Stimulated activated CD8-positive, alpha-beta memory T cell treated with anti-CD3 and anti-CD28 coated beads, Interleukin-2, amount 100 ng/mL, for 48 hours (primary cell): ENCODE measurements around the gene CLSTN3.
"Not testable (repeated sequence)": the region's sequence is repeated elsewhere in the genome, so short reads cannot be mapped to it uniquely, and the experiment has no call there.

Source experiments
- DNase-seq, 2 donors: peaks; one replicate each; pipeline ENCODE4 v3.0.0-alpha.2; 2020; ENCODE audit warnings: low read depth in 2 of 2

The CLSTN3 gene

GRCh38 chr12:7150356-7150755, 20.2 kb downstream of the CLSTN3 start:
- DNase-seq = no peak

DNA sequence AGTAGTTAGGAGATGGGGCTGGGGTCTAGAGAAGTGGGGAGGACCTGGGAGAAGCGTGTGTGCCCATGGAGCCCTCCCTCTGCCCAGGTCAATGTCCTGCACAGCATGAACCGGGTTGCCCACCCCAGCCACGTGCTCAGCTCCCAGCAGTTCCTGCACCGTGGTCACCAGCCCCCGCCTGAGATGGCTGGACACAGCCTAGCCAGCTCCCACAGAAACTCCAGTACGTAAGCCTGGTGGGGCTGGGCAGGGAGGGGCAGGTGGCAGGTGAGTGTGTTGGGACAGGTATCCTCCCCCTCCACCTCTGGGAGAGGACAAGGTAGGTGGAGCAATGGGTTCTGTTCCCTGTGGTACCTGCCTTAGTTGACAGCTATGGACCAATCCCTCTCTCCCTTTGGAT, 20.7 kb downstream of the CLSTN3 start:
- DNase-seq = no peak

DNA sequence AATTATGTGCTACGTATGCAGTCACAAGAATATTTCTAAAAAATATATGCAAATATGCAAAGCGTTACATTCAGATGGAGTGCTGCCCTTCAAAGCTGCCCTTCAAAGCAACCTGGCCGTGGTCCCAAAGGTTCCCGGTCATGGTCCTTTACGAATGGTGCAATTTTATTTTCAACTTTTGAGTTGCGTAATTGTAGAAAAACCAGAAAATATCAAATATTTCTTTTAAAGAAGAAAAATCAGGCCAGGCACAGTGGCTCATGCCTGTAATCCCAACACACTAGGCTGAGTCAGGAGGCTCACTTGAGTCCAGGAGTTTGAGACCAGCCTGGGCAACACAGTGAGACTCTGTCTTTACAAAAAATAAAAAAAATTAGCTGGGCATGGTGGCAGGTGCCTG, 21.4 kb downstream of the CLSTN3 start:
- no peak for DNase-seq

DNA sequence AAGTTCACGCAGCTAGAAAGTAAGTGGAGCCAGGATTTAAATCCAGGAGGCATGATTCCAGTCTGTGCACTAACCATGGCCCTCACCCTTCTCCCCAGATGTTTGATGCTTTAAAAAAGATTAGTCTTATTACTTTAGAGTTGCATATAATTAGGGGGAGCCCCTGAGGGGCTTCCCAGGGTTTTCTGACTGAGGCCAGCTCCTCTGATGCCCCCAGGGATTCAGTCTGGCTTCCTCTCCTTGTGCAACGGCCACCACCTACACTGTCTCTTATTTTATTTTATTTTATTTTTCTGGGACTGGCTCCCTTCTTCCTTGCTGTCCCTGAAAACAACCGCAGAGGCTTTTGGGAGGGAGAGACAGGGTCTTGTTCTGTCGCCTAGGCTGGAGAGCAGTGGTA, 22.6 kb downstream of the CLSTN3 start:
- no peak for DNase-seq

- DNase-seq = no peak
Measured at GRCh38 chr12:7154042-7154441, 23.9 kb downstream of the CLSTN3 start.

DNA sequence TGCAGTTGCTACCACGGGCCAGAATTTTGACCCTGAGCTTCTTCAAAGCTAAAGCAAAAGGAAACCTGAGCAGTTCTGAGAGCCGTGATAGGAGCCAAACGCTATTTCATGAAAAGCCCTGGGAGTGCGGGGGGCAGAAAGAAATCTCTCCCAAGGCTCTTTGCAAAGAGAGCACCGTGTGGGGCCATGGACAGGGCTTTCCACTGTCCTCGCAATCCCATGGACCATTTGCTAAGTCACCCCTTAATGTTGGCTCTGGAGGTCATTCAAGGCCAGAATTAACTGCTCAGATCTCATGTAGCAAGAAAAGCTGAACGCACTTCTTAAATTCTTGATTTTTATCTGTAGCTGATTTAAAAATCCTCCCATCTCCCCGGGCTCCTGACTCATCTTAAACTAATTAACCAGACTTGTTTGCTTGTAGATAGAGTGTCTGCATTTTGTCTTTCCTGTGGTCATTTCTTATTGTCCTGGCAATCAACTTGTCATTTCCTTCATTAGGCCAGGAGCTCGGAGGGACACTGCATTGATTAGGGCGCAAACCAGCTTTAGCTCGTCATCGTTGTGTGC, 24.8 kb downstream of the CLSTN3 start:
- DNase-seq = no peak

GRCh38 chr12:7155471-7156034, 25.4 kb downstream of the CLSTN3 start:
- DNase-seq = no peak

DNA sequence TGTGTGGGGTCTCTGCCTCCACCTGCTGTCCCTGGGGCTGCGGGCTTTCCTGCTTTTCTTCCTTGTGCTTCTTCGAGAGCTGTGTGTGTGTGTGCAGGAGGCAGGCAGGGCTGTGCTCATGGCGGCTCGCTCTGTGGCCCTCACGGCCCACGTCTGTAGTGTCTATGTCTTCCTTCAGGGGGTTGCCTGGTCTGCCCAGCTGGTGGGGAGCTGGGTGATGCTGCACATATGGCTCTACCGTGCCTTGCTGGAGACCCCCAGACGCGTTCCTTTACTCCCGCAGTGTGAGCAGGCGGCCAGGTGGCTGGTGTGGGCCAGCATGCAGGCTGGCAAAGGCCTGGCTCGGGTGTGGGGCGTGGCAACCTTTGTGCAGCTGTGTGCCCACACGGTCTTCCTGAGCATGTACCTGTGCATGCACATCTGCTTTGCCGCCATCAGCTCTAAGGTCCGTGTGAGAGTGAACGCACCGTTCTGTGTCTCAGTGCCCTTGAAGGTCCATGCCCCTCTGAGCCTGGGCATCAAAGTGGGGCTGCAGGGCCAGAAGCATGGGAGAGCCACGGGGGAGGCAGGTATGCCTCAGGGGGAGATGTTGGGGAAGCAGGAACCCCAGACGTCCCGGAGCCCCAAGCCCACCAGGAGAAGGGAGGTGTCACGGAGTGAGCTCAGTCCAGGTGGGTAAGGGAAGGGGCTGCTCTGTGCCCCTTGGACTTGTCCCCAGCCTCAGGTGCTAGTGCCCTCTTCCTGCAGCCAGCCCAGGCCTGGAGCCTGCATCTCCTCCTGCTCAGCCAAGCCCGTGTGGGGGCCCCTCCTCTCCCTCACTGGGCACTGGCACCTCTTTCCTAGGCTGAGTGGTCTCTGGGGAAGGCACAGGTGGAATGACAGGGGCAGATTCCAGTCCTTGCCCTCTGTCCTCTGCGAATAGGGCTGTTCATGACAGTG, 26.4 kb downstream of the CLSTN3 start:
- DNase-seq = no peak

DNA sequence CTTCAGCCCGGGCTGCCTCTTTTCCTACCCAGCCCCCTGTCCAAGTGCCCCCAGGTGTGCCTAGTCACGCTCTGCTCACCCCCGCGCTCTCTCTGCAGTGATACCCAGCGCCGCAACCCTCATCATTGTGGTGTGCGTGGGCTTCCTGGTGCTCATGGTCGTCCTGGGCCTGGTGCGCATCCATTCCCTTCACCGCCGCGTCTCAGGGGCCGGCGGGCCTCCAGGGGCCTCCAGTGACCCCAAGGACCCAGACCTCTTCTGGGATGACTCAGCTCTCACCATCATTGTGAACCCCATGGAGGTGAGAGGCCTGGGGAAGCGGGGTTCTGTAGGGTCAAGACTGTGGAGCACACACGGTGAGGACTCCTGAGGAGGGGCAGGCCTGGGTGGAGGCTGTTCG, 27.2 kb downstream of the CLSTN3 start:
- DNase-seq = no peak

DNA sequence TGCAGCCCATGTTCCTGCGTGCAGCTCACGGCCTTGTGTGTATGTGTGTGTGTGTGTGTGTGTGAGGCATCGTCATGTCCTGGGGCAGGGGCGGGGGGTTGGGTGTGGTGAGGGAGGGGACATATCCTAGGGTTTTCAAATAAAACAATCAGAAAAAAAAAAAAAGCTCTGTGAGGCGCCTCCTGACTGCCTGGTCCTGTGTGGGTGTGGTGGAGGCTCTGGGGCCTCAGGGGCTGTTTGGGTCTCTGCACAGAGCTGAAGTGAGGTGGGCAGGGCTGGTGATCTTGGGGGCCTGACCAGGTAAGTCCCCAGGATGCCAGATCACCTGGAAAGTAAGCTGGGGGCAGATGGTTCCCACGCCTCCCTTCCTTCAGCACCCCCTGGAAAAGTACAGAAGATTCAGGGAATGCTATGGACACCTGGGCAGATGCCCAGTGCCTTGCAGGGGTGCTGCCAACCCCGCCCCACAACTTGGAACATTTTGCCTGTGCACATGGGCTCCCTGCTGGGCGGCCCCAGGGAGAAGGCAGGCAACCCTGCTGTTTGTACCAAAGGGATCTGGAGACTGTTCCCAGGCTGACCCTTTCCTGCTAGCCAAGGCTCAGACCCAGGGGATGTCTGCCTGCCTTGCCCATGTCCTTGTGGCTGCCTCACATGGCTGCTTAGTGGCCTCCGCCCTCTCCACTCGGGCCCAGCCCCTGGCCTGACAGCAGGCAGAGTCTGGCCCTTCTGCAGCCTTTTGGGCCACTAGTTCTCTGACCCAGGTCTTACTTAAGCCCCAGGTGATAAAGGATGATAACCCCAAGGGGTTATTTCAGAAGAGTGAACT, 28.8 kb downstream of the CLSTN3 start:
- DNase-seq = no peak

DNA sequence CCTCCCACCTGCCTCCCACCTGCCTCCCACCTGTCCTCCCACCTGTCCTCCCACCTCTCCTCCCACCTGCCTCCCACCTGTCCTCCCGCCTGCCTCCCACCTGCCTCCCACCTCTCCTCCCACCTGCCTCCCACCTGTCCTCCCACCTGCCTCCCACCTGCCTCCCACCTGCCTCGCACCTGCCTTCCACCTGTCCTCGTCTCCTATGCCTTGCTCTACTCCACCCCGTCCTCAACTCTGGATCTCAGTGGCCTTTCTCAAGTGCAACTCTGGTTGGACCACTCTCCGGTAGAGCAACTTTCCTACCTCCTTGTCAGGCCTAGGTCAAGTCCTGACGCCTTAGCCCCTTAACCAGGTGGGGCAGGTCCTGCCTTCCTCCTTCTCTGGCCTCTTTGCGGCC, 30.0 kb downstream of the CLSTN3 start:
- no peak for DNase-seq

DNA sequence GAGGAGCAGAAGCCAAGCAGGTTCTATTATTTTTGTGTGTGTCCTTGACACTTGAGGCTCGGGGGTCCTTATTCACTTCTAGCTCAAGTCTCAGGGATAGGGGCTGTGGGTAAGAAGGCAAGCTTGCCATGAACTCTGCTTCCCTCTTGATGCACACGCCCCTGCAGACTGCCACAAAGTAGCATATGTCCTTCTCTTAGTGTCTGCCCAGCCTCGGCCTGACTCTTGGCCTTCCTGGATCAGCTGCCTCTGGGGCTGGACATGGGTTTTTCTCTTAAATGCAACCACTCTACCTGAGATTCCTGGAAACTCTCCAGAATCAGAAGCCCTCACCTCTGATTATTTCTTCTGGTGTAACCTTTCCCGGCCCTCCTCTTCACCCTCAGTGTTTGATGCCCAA, 31.2 kb downstream of the CLSTN3 start:
- no peak for DNase-seq

GRCh38 chr12:7161811-7162210, 31.6 kb downstream of the CLSTN3 start:
- DNase-seq = no peak

GRCh38 chr12:7162691-7163114, 32.5 kb downstream of the CLSTN3 start:
- peak in 1 of 2 donors; percentile 5 for DNase-seq

DNA sequence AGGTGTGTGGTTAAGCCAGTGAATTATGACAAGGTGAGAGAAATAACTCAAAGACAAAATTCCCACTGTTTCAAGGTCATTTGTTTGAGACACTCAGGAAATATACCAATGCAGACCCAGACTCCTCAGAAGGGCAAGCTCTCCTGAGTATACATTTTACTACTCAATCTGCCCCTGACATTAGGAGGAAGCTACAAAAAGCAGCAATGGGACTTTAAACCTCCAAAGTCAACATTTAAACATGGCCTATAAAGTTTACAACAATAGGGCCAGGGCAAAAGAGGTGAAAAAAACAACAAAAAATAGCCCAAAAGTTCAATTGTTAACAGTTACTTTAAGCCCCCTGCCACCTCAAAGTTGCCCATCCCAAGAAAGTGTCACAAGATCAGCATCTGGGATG, 39.8 kb downstream of the CLSTN3 start:
- DNase-seq = no peak

DNA sequence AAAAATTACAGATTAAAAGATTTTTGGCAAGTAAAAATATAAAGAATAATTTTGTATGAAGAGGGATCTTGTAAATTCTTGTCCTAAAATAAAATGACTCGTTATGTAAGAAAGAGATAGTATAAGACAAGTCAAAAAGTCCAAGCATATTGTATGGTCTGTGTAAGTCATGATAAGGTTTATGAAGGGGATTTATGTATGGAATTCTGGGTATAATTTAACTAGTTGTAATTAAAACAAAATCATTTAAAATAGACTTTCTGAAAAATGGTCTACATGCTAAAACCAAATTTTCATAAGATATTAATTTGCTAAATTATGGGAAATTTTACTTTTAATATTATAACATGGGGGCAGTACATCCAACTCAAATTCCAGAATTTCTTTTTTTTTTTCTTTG, 41.7 kb downstream of the CLSTN3 start:
- DNase-seq = no peak

GRCh38 chr12:7175493-7175892, 45.3 kb downstream of the CLSTN3 start:
- no peak for DNase-seq

GRCh38 chr12:7176595-7176994, 46.4 kb downstream of the CLSTN3 start:
- DNase-seq = no peak

DNA sequence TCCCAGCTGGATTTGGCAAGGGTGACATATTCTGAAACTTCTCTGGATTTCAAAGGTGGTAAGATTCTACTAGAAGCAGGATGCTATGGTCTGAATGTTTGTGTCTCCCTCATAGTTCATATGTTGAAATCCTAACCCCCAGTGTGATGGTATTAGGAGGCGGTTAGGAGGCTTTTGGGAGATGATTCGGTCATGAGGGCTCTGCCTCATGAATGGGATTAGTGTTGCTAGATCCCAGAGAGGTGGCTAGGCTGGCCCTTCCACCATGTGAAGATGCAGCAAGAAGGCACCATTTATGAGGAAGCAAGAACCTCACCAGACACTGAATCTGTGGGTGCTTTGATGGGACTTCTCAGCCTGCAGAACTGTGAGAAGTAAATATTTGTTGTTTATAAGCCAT, 48.3 kb downstream of the CLSTN3 start:
- DNase-seq = no peak

- no peak for DNase-seq
Measured at GRCh38 chr12:7180685-7181084, 50.5 kb downstream of the CLSTN3 start.

DNA sequence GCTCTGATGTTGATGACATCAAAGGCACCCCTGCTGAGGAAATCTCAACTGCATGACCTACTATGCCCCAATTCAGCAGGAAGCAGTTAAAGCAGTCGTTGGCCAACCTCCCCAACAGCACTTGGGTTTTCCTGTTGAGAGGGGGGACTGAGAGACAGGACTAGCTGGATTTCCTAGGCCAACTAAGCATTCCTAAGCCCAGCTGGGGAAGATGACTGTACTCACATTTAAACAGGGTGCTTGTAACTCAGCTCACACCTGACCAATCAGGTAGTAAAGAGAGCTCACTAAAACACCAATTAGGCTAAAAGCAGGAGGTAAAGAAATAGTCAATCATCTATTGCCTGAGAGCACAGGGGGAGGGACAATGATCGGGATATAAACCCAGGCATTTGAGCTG, 55.9 kb downstream of the CLSTN3 start:
- DNase-seq = not testable (repeated sequence)
